Measurements from ENCODE around the gene OSTC. TPM values are rescaled to one million over a fixed set of nuclear protein-coding genes. Genes with fewer than 3 reads are reported as not detected.

OSTC gene
- polyA plus RNA-seq, 1 donor (not counting 4 experiments of a cell fraction or from before 2014, with no cell fraction given) = 147 TPM

GRCh38 chr4:108716340-108716739 lies 65.9 kb downstream of the OSTC start:
- no peak for FAIRE-seq
- dilution Hi-C loops (cut with MboI; ENCODE audit: extremely low pct_ligation_motif_present, low sequenced_read_pairs) = no loop called here

DNA sequence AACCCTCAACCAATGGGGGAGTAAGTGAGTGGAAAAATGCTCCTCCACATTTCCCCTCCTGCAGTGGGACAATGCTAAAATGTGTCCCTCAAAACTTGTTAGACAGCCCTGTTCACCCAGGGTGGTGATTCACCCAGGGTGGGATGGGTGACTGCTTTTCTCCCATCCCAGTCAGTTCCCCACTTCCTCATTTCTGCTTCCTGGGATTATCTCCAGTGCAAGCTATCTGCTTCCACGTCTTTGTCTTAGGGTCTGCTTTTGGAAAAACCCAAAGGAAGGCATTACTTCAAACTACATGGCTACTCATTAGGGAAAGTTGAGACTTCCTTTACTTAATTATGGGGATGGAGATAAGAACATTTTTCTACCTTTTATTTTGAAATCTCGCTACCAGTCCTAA lies 67.0 kb downstream of the OSTC start:
- Histone ChIP-seq H3K79me2 (ENCODE audit: control insufficient read depth, insufficient read depth, low read length) (no peaks in the 10 kb centered on the region), H3K9me3 (ENCODE audit: control insufficient read depth, low read depth, low read length) (no peaks in the 10 kb centered on the region), H3K4me2 (ENCODE audit: control insufficient read depth, extremely low read depth, insufficient read depth, low read depth, low read length) (no peak overlapping the region), H2AFZ (ENCODE audit: control insufficient read depth, low read length) (no peak overlapping the region), H3K27me3 (ENCODE audit: control insufficient read depth, extremely low read depth, insufficient read depth, low read length) (no peaks in the 10 kb centered on the region), H3K4me3 (ENCODE audit: control insufficient read depth in 2 of 3, extremely low read depth in 1 of 3, insufficient read depth in 2 of 3, low read depth in 1 of 3, low read length in 3 of 3) (no peak overlapping the region), H3K4me1 (ENCODE audit: control insufficient read depth, extremely low read depth, insufficient read depth, low read length) (no peaks in the 10 kb centered on the region), H3K9me1 (ENCODE audit: control insufficient read depth, extremely low read depth, insufficient read depth, low read length) (no peaks in the 10 kb centered on the region), H4K20me1 (ENCODE audit: control insufficient read depth, extremely low read depth, insufficient read depth, low read length) (no peaks in the 10 kb centered on the region), H3K36me3 (ENCODE audit: control insufficient read depth in 2 of 2, extremely low read depth in 1 of 2, insufficient read depth in 2 of 2, low read length in 2 of 2) (no peaks in the 10 kb centered on the region), H3K9ac (ENCODE audit: control insufficient read depth, extremely low read depth, insufficient read depth, low read length) (no peak overlapping the region), H3K27ac (ENCODE audit: control insufficient read depth, insufficient read depth, low read length) (no peak overlapping the region)
- DNase-seq (ENCODE audit: low read depth, low spot score) (no peak), FAIRE-seq (no peak)
- TF ChIP-seq CTCF (optimal IDR thresholded peaks at IDR 0.05 in 1 of 3, IDR thresholded peaks at IDR 0.05 in 1 of 3, conservative IDR thresholded peaks at IDR 0.05 in 1 of 3; ENCODE audit: extremely low read depth in 1 of 3, insufficient read depth in 2 of 3, low read length in 3 of 3) (no peak), EZH2 (IDR thresholded peaks at IDR 0.05; ENCODE audit: low read length) (no peak)
- dilution Hi-C loops (cut with MboI; ENCODE audit: extremely low pct_ligation_motif_present, low sequenced_read_pairs) = no loop called here

More at GRCh38 chr4:108716340-108716739, 65.9 kb downstream of the OSTC start:
- Histone ChIP-seq H3K4me1 (ENCODE audit: control insufficient read depth, extremely low read depth, insufficient read depth, low read length) (no peaks in the 10 kb centered on the region), H3K27ac (ENCODE audit: control insufficient read depth, insufficient read depth, low read length) (no peak overlapping the region), H3K9ac (ENCODE audit: control insufficient read depth, extremely low read depth, insufficient read depth, low read length) (no peak overlapping the region), H3K9me3 (ENCODE audit: control insufficient read depth, low read depth, low read length) (no peaks in the 10 kb centered on the region), H3K27me3 (ENCODE audit: control insufficient read depth, extremely low read depth, insufficient read depth, low read length) (no peaks in the 10 kb centered on the region), H3K9me1 (ENCODE audit: control insufficient read depth, extremely low read depth, insufficient read depth, low read length) (no peaks in the 10 kb centered on the region), H3K36me3 (ENCODE audit: control insufficient read depth in 2 of 2, extremely low read depth in 1 of 2, insufficient read depth in 2 of 2, low read length in 2 of 2) (no peaks in the 10 kb centered on the region), H3K79me2 (ENCODE audit: control insufficient read depth, insufficient read depth, low read length) (no peaks in the 10 kb centered on the region), H4K20me1 (ENCODE audit: control insufficient read depth, extremely low read depth, insufficient read depth, low read length) (no peaks in the 10 kb centered on the region), H3K4me3 (ENCODE audit: control insufficient read depth in 2 of 3, extremely low read depth in 1 of 3, insufficient read depth in 2 of 3, low read depth in 1 of 3, low read length in 3 of 3) (no peak overlapping the region), H2AFZ (ENCODE audit: control insufficient read depth, low read length) (no peak overlapping the region), H3K4me2 (ENCODE audit: control insufficient read depth, extremely low read depth, insufficient read depth, low read depth, low read length) (no peak overlapping the region)
- TF ChIP-seq EZH2 (IDR thresholded peaks at IDR 0.05; ENCODE audit: low read length) (no peak), CTCF (optimal IDR thresholded peaks at IDR 0.05 in 1 of 3, IDR thresholded peaks at IDR 0.05 in 1 of 3, conservative IDR thresholded peaks at IDR 0.05 in 1 of 3; ENCODE audit: extremely low read depth in 1 of 3, insufficient read depth in 2 of 3, low read length in 3 of 3) (no peak)
- DNase-seq (ENCODE audit: low read depth, low spot score) = no peak

Small RNAs within 50 kb of the gene (small RNA-seq; reads per million reads assigned to genes)
- gene RNU6-431P (ENCODE audit: insufficient read length in 3 of 3, low read depth in 3 of 3, low replicate concordance in 1 of 3) = 0 to 0.33 (median 0) reads per million in 3 experiments

Other genes starting within 250 kb of the OSTC start
- gene RPL34, start 30.0 kb upstream of the OSTC start, polyA plus RNA-seq = 1,911 to 3,183 TPM (median 3,164 TPM) in 3 replicates
- gene ETNPPL, start 112.5 kb downstream of the OSTC start, polyA plus RNA-seq = not detected in 3 replicates